ENCODE results near the gene MTHFD1. TPM values are rescaled to one million over a fixed set of nuclear protein-coding genes. Genes with fewer than 3 reads are reported as not detected.
A peak's percentile ranks its signal among the peaks of the same experiment; 100 is the strongest.

Gene MTHFD1
- total and polyA plus RNA-seq, 3 donors from 2014 or later = 22.3 to 28.8 (median 27.4) TPM

DNA sequence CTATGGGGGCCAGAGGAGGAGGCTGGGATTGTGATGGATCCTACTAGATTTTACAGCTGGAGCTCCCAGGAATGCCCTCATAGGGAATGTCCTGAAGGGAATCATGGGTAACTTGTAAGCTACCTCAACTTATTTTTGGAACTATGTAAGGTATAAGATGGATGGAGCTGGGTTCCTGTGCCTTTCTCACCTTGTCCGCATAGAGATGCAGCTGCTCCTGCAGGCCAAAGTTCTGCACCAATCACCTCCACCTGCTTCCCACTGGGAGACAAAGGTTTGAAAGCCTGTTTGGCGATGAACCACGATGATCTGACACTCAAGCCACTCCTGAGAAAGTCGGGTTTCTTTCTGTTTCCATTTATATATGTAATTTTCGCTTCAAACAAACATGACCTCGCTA is 76.5 kb downstream of the MTHFD1 start:
- no peak overlapping the region for H3K27ac ChIP-seq
- no peaks in the 10 kb centered on the region for H3K36me3 ChIP-seq (ENCODE audit: low read depth, missing control alignments)
- H3K4me3 ChIP-seq = peak overlapping the region; percentile 73
- DNase-seq = no peak
- no peaks in the 10 kb centered on the region for H3K9me3 ChIP-seq
- TF ChIP-seq POLR2A (IDR thresholded peaks at IDR 0.05) = no peak
- TF ChIP-seq, protein P1, sequence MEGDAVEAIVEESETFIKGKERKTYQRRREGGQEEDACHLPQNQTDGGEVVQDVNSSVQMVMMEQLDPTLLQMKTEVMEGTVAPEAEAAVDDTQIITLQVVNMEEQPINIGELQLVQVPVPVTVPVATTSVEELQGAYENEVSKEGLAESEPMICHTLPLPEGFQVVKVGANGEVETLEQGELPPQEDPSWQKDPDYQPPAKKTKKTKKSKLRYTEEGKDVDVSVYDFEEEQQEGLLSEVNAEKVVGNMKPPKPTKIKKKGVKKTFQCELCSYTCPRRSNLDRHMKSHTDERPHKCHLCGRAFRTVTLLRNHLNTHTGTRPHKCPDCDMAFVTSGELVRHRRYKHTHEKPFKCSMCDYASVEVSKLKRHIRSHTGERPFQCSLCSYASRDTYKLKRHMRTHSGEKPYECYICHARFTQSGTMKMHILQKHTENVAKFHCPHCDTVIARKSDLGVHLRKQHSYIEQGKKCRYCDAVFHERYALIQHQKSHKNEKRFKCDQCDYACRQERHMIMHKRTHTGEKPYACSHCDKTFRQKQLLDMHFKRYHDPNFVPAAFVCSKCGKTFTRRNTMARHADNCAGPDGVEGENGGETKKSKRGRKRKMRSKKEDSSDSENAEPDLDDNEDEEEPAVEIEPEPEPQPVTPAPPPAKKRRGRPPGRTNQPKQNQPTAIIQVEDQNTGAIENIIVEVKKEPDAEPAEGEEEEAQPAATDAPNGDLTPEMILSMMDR (IDR thresholded peaks at IDR 0.05) = no peak
- intact Hi-C loops (cut with DNase I; ENCODE audit: low total_unique reads) = no loop called here
- 30 to 33% methylated on average over 6 of the region's 6 CpGs for WGBS, 2 donors
- no peaks in the 10 kb centered on the region for H3K27me3 ChIP-seq
- H3K4me1 ChIP-seq = no peaks in the 10 kb centered on the region

DNA sequence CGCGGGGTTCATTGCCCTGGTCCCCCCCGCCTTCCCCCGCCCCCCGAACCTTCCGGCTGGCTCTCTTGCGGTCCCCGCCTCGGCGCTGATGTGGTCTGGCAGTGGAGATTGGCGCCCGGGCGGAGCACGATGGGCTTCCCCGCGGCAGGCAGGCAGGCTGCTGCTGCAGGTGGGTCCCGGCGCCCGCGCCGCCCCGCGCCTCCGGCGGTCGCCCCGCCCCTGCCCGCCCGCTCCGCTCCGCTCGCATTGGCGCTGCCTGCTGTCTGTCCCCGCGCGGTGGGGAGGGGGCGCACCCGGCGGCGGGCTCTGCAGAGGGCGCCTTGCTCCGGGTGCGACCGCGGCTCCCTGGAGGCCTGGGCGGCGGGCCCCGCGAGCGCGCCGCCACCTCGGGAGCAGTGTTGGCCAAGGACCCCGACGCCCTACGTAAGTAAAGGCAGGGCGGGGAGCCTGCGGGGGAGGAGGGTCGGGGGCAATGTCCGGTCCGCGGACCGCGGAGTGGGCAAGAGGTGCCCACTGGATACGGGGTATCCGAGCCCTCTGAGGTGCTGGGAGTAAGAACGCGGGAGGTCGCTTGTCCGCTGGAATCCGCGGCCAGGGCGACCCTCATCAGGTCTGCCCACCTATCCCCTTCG is 77.2 kb downstream of the MTHFD1 start, which contains the start of gene AKAP5:
Gene AKAP5 (plus strand): TSS at position 309 of the 632 bp plus-strand sequence. CDS start 2,896 bp downstream, outside the sequence.
- TF ChIP-seq, protein P1 (IDR thresholded peaks at IDR 0.05) = no peak
- TF ChIP-seq POLR2A (IDR thresholded peaks at IDR 0.05) = no peak
- WGBS, 2 donors = 0 to 1% methylated on average over 20 to 22 of the region's 74 CpGs
- no peaks in the 10 kb centered on the region for H3K27me3 ChIP-seq
- no peaks in the 10 kb centered on the region for H3K4me1 ChIP-seq
- intact Hi-C loops (cut with DNase I; ENCODE audit: low total_unique reads) = no loop called here
- H3K36me3 ChIP-seq (ENCODE audit: low read depth, missing control alignments) = no peaks in the 10 kb centered on the region
- peak; percentile 51 for DNase-seq
- H3K9me3 ChIP-seq = no peaks in the 10 kb centered on the region
- H3K27ac ChIP-seq = no peak within 1 kb of the TSS
- peak within 1 kb of the TSS; percentile 73 for H3K4me3 ChIP-seq

DNA sequence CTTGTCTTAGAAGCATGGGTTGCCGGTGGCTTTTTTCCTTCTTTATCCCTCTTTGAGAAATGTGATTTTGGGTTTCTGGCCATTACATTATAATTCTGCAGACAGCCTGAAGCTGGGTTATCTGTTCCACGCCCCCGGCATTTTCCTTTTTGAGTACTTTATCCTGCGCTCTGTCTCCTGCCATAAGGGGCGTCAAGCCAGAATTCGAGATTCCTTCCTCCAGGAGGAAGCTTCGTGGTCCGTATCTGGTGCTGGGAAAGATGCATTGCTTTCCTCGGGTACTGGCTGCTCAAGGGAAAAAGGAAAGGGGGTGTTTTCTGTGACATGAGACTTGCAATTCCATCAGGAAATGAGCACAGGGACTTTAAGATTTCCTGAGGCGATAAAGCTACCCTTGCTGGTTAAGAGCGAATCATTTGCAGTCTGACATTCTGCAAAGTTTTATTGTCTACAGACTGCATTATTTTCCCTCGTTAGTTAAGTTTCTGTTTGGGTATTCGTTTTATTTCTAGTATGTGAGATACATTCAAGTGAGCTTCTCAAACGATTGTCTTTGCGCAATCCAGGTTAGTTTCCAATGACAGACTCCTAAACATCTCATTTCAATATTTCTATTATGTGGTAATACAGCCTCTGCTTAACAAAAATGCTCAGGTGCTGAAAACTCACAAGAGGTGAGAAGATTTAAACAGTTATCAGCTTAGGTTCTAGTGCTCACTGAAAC is 77.8 kb downstream of the MTHFD1 start:
- no peaks in the 10 kb centered on the region for H3K27me3 ChIP-seq
- DNase-seq = peak; percentile 29
- no peak overlapping the region for H3K27ac ChIP-seq
- no peaks in the 10 kb centered on the region for H3K4me1 ChIP-seq
- intact Hi-C loops (cut with DNase I; ENCODE audit: low total_unique reads) = no loop called here
- WGBS, 2 donors = 7 to 8% methylated on average over 15 of the region's 15 CpGs
- no peaks in the 10 kb centered on the region for H3K36me3 ChIP-seq (ENCODE audit: low read depth, missing control alignments)
- peak overlapping the region; percentile 73 for H3K4me3 ChIP-seq
- no peak for TF ChIP-seq POLR2A (IDR thresholded peaks at IDR 0.05)
- TF ChIP-seq, protein P1 (IDR thresholded peaks at IDR 0.05) = no peak
- no peaks in the 10 kb centered on the region for H3K9me3 ChIP-seq

DNA sequence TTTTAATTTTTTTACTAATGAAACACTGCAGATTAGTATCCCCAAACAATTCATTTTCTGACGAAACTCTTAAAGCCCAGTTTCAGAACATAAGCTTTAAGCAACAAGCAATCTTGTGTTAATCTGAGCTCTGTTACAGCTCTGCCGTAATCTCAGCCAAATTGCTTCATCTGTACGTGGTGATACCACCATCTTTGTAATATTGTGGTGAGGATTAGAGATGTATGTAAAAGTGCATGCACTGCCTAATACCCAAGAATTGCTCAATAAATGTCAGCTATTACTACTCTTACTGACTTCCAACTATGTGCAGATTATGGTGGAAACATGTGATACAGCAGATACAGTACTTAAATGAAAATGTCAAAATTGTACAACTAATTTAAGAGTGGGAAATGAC is 78.9 kb downstream of the MTHFD1 start:
- no peak for DNase-seq
- no peak overlapping the region for H3K4me3 ChIP-seq
- H3K9me3 ChIP-seq = no peaks in the 10 kb centered on the region
- 83 to 84% methylated on average over 3 of the region's 3 CpGs for WGBS, 2 donors
- H3K36me3 ChIP-seq (ENCODE audit: low read depth, missing control alignments) = no peaks in the 10 kb centered on the region
- H3K27me3 ChIP-seq = no peaks in the 10 kb centered on the region
- no peak overlapping the region for H3K27ac ChIP-seq
- TF ChIP-seq POLR2A (IDR thresholded peaks at IDR 0.05) = no peak
- TF ChIP-seq, protein P1 (IDR thresholded peaks at IDR 0.05) = no peak
- H3K4me1 ChIP-seq = no peaks in the 10 kb centered on the region
- intact Hi-C loops (cut with DNase I; ENCODE audit: low total_unique reads) = no loop called here

Data from testis (tissue), 3 donors.